Body of pancreas (tissue), 4 donors: Measurements from ENCODE around the gene NUDT19.

Source experiments
- POLR2A ChIP-seq, 3 donors: fragments of 450-650 bp; IDR thresholded peaks; one replicate each; pipeline ENCODE4 v1.6.1; 2016; ENCODE audit warnings: antibody characterized with exemption in 3 of 3, mild to moderate bottlenecking in 2 of 3
- TF ChIP-seq, protein P1 (sequence below), 7 experiments: fragments of 450-650 bp in 4 of 7; fragments of 200-600 bp in 3 of 7; sonication (generic) in 3 of 7; IDR thresholded peaks; one replicate each; pipeline ENCODE4 v1.5.1; 2016 to 2019; ENCODE audit warnings: antibody characterized with exemption in 7 of 7

DNA sequence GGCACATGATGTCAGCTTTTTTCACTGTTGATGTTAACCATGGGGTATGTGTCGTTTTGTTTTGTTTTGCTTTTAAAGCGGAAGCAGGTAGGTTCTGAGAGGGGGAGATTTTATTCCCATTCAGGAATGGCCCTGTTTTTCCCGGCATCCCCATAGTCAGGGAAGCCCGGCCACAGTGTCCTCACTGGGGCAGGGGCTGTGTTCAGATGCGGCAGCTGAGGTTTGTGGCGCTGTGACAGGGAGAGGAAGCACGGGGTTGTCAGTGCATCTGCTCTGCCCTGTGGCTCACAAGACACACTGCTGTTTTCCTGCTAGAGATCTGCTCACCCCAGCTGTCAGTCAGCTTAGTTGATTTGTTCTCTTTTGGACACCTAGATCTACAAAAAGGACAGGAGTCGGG is 44.3 kb upstream of the NUDT19 start:
- no peak for TF ChIP-seq POLR2A (IDR thresholded peaks at IDR 0.05)
- TF ChIP-seq, protein P1, sequence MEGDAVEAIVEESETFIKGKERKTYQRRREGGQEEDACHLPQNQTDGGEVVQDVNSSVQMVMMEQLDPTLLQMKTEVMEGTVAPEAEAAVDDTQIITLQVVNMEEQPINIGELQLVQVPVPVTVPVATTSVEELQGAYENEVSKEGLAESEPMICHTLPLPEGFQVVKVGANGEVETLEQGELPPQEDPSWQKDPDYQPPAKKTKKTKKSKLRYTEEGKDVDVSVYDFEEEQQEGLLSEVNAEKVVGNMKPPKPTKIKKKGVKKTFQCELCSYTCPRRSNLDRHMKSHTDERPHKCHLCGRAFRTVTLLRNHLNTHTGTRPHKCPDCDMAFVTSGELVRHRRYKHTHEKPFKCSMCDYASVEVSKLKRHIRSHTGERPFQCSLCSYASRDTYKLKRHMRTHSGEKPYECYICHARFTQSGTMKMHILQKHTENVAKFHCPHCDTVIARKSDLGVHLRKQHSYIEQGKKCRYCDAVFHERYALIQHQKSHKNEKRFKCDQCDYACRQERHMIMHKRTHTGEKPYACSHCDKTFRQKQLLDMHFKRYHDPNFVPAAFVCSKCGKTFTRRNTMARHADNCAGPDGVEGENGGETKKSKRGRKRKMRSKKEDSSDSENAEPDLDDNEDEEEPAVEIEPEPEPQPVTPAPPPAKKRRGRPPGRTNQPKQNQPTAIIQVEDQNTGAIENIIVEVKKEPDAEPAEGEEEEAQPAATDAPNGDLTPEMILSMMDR (IDR thresholded peaks at IDR 0.05): no peak
